Endothelial cell of umbilical vein (primary cell): Measurements from ENCODE around the gene NUDT16L1. TPM values are rescaled to one million over a fixed set of nuclear protein-coding genes. Genes with fewer than 3 reads are reported as not detected.

Source experiments
- BruUV-seq: library from RNA; stranded (reverse); fragments of 400-500 nt; replicated peaks from 2 replicates; lab custom pipeline; 2021; lab: Mats Ljungman, UMichigan
- CTCF ChIA-PET: fragments of 300-600, 350-600 bp; sonication (Branson Sonifier 250); formaldehyde crosslinking; loops from one replicate; lab custom pipeline; 2021; ENCODE audit warnings: antibody characterized with exemption, inconsistent platforms; lab: Charles Lee
- POLR2A ChIA-PET: fragments of 300-600, 350-600 bp; sonication (Branson Sonifier 250); formaldehyde crosslinking; loops from one replicate; lab custom pipeline; 2021; ENCODE audit warnings: antibody characterized with exemption, inconsistent platforms; lab: Charles Lee
- DNase-seq: peaks from one replicate; pipeline ENCODE4 v3.0.0-alpha.2; 2011; ENCODE audit warnings: low read depth, low spot score
- FAIRE-seq: peaks from 2 replicates; lab custom pipeline; 2011; peaks lifted over from hg19 to GRCh38; lab: Jason Lieb, UNC
- H2AFZ ChIP-seq: 2 replicates; pipeline ENCODE4 v1.6.0; 2012; ENCODE audit warnings: low read depth, low read length, control low read depth, inconsistent platforms
- H3K27ac ChIP-seq: 2 replicates; pipeline ENCODE4 v1.5.1; 2011; ENCODE audit warnings: low read depth, mild to moderate bottlenecking, control low read depth, low read length, moderate library complexity; ENCODE audit not compliant: insufficient read depth
- H3K27me3 ChIP-seq, 2 experiments: 2 replicates each; pipeline versions ENCODE4 v1.6.0 to v1.6.1; 2011; ENCODE audit warnings: low read length in 2 of 2, mixed read lengths in 1 of 2; ENCODE audit not compliant: control insufficient read depth in 2 of 2, insufficient read depth in 2 of 2
- H3K36me3 ChIP-seq, 2 experiments: 2 replicates in 1 of 2; 3 replicates in 1 of 2; pipeline ENCODE4 v1.5.1; 2011; ENCODE audit warnings: low read length in 2 of 2, mild to moderate bottlenecking in 1 of 2, moderate library complexity in 1 of 2; ENCODE audit not compliant: control insufficient read depth in 2 of 2, insufficient read depth in 2 of 2; ENCODE audit errors: extremely low read depth in 1 of 2
- H3K4me1 ChIP-seq: 3 replicates; pipeline ENCODE4 v1.5.1; 2011; ENCODE audit warnings: mild to moderate bottlenecking, low read length; ENCODE audit not compliant: control insufficient read depth, insufficient read depth; ENCODE audit errors: extremely low read depth
- H3K4me2 ChIP-seq: 2 replicates; pipeline ENCODE4 v1.6.1; 2011; ENCODE audit warnings: low read length, control low read depth, mixed read lengths; ENCODE audit not compliant: insufficient read depth
- H3K4me3 ChIP-seq, 3 experiments: fragments of 200-600 bp in 1 of 3; sonication (generic), shearing (Covaris generic) in 1 of 3; replicated peaks in 1 of 3; 2 replicates each; pipeline ENCODE4 v1.5.1; 2011 to 2016; ENCODE audit warnings: control low read depth in 3 of 3, low read length in 3 of 3, mild to moderate bottlenecking in 2 of 3, inconsistent platforms in 1 of 3, low read depth in 1 of 3, moderate library complexity in 1 of 3; ENCODE audit not compliant: insufficient read depth in 1 of 3
- H3K79me2 ChIP-seq: 2 replicates; pipeline ENCODE4 v1.6.0; 2012; ENCODE audit warnings: low read length, inconsistent platforms; ENCODE audit not compliant: control insufficient read depth, insufficient read depth
- H3K9ac ChIP-seq: replicated peaks from 2 replicates; pipeline ENCODE3; 2011; ENCODE audit warnings: low read length, control low read depth; ENCODE audit not compliant: insufficient read depth; ENCODE audit errors: extremely low read depth
- H3K9me1 ChIP-seq: replicated peaks from 3 replicates; pipeline ENCODE4 v1.6.0; 2011; ENCODE audit warnings: mild to moderate bottlenecking, low read length; ENCODE audit not compliant: control insufficient read depth, insufficient read depth; ENCODE audit errors: extremely low read depth
- H3K9me3 ChIP-seq: replicated peaks from 2 replicates; pipeline ENCODE4 v1.5.1; 2012; ENCODE audit warnings: low read length, inconsistent platforms; ENCODE audit not compliant: control insufficient read depth, insufficient read depth
- H4K20me1 ChIP-seq: replicated peaks from 2 replicates; pipeline ENCODE3; 2011; ENCODE audit warnings: mild to moderate bottlenecking, low read length; ENCODE audit not compliant: control insufficient read depth, insufficient read depth; ENCODE audit errors: extremely low read depth
- FOS ChIP-seq: IDR thresholded peaks from 2 replicates; pipeline ENCODE4 v1.6.1; 2011; ENCODE audit warnings: mild to moderate bottlenecking, low read length, moderate library complexity, borderline replicate concordance; ENCODE audit not compliant: insufficient read depth
- GATA2 ChIP-seq: IDR thresholded peaks from 2 replicates; pipeline ENCODE4 v1.7.0; 2011; ENCODE audit warnings: low read depth, mild to moderate bottlenecking, moderate library complexity, mixed read lengths, low read length; ENCODE audit not compliant: insufficient read length, insufficient read depth
- JUN ChIP-seq: IDR thresholded peaks from 2 replicates; pipeline ENCODE4 v1.6.1; 2011; ENCODE audit warnings: borderline replicate concordance, low read depth; ENCODE audit not compliant: insufficient read length, insufficient read depth
- MYC ChIP-seq: IDR thresholded peaks from one replicate; pipeline ENCODE4 v1.6.1; 2011; ENCODE audit warnings: mild to moderate bottlenecking, low read depth, low read length
- POLR2A ChIP-seq: IDR thresholded peaks from 2 replicates; pipeline ENCODE4 v1.6.1; 2012; ENCODE audit warnings: low read depth, mild to moderate bottlenecking, control low read depth, low read length
- POLR2AphosphoS5 ChIP-seq: IDR thresholded peaks from 2 replicates; pipeline ENCODE4 v1.6.1; 2012; ENCODE audit warnings: low read depth, mild to moderate bottlenecking, control low read depth, low read length, moderate library complexity; ENCODE audit not compliant: insufficient read depth
- dilution Hi-C: fragments of 300-500 bp; cut with MboI; formaldehyde crosslinking; loops from one replicate; pipeline ENCODE4 v1.15.0; 2019; ENCODE audit warnings: low sequenced_read_pairs; ENCODE audit not compliant: extremely low pct_ligation_motif_present
- intact Hi-C: fragments of 100-400 bp; cut with micrococcal nuclease; formaldehyde crosslinking; loops from one replicate; pipeline ENCODE4 v1.10.0; 2022
- polyA plus RNA-seq, 4 experiments: library from polyadenylated mRNA; depleted of rRNA in 3 of 4; stranded (reverse) in 3 of 4; unstranded in 1 of 4; fragments of >200 nt; gene quantifications; 2 replicates each; pipeline versions ENCODE4 v1.2.1 to v1.2.3, GENCODE V29; 2011 to 2012; ENCODE audit warnings: missing spikeins in 1 of 4
- total RNA-seq: library from RNA; stranded (reverse); gene quantifications from 2 replicates; pipeline ENCODE4 v1.2.3, GENCODE V29; 2021
- TF ChIP-seq, protein P1 (sequence below), 2 donors: IDR thresholded peaks; 1 replicate in 1 of 2; 2 replicates in 1 of 2; pipeline ENCODE4 v1.5.1; 2011; ENCODE audit warnings: low read length in 2 of 2, mild to moderate bottlenecking in 2 of 2, moderate library complexity in 2 of 2, control low read depth in 1 of 2, inconsistent platforms in 1 of 2, low read depth in 1 of 2; ENCODE audit not compliant: insufficient read depth in 1 of 2; ENCODE audit errors: extremely low read depth in 1 of 2
- TF ChIP-seq, protein P2 (sequence below): IDR thresholded peaks from 2 replicates; pipeline ENCODE4 v1.6.1; 2011; ENCODE audit not compliant: insufficient read depth, insufficient read length

Gene NUDT16L1
- total and polyA plus RNA-seq, 2 donors (not counting 3 experiments of a cell fraction or from before 2014, with no cell fraction given): 24.7 to 53.1 TPM

DNA sequence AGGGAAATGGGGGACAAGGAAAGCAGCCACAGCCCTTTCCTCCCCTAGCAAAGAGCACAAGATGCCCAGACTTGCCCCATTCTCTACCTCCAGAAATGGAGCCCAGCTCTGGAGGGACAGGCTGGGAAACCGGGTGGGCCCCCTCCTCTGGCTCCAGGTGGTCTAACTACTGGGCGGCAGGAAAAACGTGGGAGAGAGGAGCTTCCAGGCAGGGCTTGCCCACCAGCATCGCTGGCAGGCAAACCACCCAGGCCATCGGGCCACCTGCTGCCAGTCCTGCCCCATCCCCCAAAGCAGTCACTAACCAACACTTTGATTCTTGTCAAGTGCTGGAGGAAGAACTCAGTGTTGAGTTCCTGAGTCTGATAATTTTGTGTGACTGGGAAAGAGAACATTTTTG is 25.1 kb downstream of the NUDT16L1 start:
- H3K27me3 ChIP-seq: no peaks in the 10 kb centered on the region
- H3K27ac ChIP-seq: no peak overlapping the region
- H3K36me3 ChIP-seq: peaks cover 2 to 4% of the 10 kb centered on the region in 2 experiments
- no peak for FAIRE-seq
- H3K79me2 ChIP-seq: no peaks in the 10 kb centered on the region
- dilution Hi-C loops: no loop called here
- H3K4me2 ChIP-seq: no peak overlapping the region
- TF ChIP-seq JUN: no peak
- no peak for TF ChIP-seq POLR2A
- TF ChIP-seq, protein P1, sequence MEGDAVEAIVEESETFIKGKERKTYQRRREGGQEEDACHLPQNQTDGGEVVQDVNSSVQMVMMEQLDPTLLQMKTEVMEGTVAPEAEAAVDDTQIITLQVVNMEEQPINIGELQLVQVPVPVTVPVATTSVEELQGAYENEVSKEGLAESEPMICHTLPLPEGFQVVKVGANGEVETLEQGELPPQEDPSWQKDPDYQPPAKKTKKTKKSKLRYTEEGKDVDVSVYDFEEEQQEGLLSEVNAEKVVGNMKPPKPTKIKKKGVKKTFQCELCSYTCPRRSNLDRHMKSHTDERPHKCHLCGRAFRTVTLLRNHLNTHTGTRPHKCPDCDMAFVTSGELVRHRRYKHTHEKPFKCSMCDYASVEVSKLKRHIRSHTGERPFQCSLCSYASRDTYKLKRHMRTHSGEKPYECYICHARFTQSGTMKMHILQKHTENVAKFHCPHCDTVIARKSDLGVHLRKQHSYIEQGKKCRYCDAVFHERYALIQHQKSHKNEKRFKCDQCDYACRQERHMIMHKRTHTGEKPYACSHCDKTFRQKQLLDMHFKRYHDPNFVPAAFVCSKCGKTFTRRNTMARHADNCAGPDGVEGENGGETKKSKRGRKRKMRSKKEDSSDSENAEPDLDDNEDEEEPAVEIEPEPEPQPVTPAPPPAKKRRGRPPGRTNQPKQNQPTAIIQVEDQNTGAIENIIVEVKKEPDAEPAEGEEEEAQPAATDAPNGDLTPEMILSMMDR (IDR thresholded peaks at IDR 0.05; ENCODE audit: extremely low read depth in 1 of 2, insufficient read depth in 1 of 2, low read depth in 1 of 2, low read length in 2 of 2): no peak
- no peak for TF ChIP-seq FOS
- no peak for TF ChIP-seq GATA2
- no peak for TF ChIP-seq MYC
- no peak for TF ChIP-seq POLR2AphosphoS5
- TF ChIP-seq, protein P2, sequence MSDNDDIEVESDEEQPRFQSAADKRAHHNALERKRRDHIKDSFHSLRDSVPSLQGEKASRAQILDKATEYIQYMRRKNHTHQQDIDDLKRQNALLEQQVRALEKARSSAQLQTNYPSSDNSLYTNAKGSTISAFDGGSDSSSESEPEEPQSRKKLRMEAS: no peak
- no peak for DNase-seq
- no peaks in the 10 kb centered on the region for H3K9me3 ChIP-seq
- no peaks in the 10 kb centered on the region for H4K20me1 ChIP-seq
- H3K4me3 ChIP-seq: no peak overlapping the region
- CTCF ChIA-PET: no interaction called here
- H3K9me1 ChIP-seq: no peaks in the 10 kb centered on the region
- POLR2A ChIA-PET: no interaction called here
- BruUV-seq: no TSS peak
- H3K4me1 ChIP-seq: no peaks in the 10 kb centered on the region
- H3K9ac ChIP-seq: no peak overlapping the region
- intact Hi-C loops: no loop called here
- H2AFZ ChIP-seq: no peak overlapping the region
